PC-9 (cell line): ENCODE results near the gene PCDHGA7. TPM values are rescaled to one million over a fixed set of nuclear protein-coding genes. Genes with fewer than 3 reads are reported as not detected.
A peak's percentile ranks its signal among the peaks of the same experiment; 100 is the strongest.

Experiments used
- BruUV-seq: library from RNA; stranded (reverse); fragments of 400-500 nt; replicated peaks from 2 replicates; lab custom pipeline; 2021; lab: Mats Ljungman, UMichigan
- CTCF ChIA-PET: fragments of 300-600 bp; sonication (Branson Sonifier 250); formaldehyde crosslinking; loops from one replicate; lab custom pipeline; 2022; ENCODE audit warnings: antibody characterized with exemption; lab: Charles Lee
- POLR2A ChIA-PET: fragments of 300-600 bp; sonication (Branson Sonifier 250); formaldehyde crosslinking; loops from one replicate; lab custom pipeline; 2022; ENCODE audit warnings: antibody characterized with exemption; ENCODE audit not compliant: unreplicated experiment; lab: Charles Lee
- DNase-seq, 2 experiments: peaks; one replicate each; pipeline versions ENCODE4 v3.0.0 to v3.0.0-alpha.2; 2015 to 2022; ENCODE audit warnings: mixed read lengths in 1 of 2
- H2AFZ ChIP-seq: fragments of 200-600 bp; sonication (generic); 2 replicates; pipeline ENCODE4 v1.8.1; 2017; ENCODE audit warnings: antibody characterized with exemption
- H3F3A ChIP-seq: fragments of 200-600 bp; sonication (generic); 2 replicates; pipeline ENCODE4 v1.8.1; 2017; ENCODE audit warnings: antibody characterized with exemption, mild to moderate bottlenecking, low read depth; ENCODE audit not compliant: insufficient read depth
- H3K27ac ChIP-seq: fragments of 200-600 bp; sonication (generic); 2 replicates; pipeline ENCODE4 v1.6.1; 2016; ENCODE audit warnings: mixed run types
- H3K27me3 ChIP-seq: fragments of 200-600 bp; sonication (generic); 2 replicates; pipeline ENCODE4 v1.6.1; 2016; ENCODE audit warnings: low read depth, mixed run types; ENCODE audit not compliant: insufficient read depth
- H3K36me3 ChIP-seq: fragments of 200-600 bp; sonication (generic); 2 replicates; pipeline ENCODE4 v1.6.1; 2016; ENCODE audit warnings: low read depth, mixed run types
- H3K4me1 ChIP-seq: fragments of 200-600 bp; sonication (generic); replicated peaks from 2 replicates; pipeline ENCODE4 v1.6.1; 2016; ENCODE audit warnings: mixed run types; ENCODE audit not compliant: insufficient read depth
- H3K4me2 ChIP-seq: fragments of 200-600 bp; sonication (generic); 2 replicates; pipeline ENCODE4 v1.6.1; 2017; ENCODE audit warnings: mixed run types
- H3K4me3 ChIP-seq: fragments of 200-600 bp; sonication (generic); 2 replicates; pipeline ENCODE4 v1.6.1; 2016; ENCODE audit warnings: mixed run types
- H3K79me2 ChIP-seq: fragments of 200-600 bp; sonication (generic); 2 replicates; pipeline ENCODE4 v1.6.1; 2017; ENCODE audit warnings: low read depth, mixed run types
- H3K9me2 ChIP-seq: fragments of 200-600 bp; sonication (generic); 2 replicates; pipeline ENCODE4 v1.8.1; 2017; ENCODE audit warnings: mild to moderate bottlenecking; ENCODE audit not compliant: insufficient read depth
- H3K9me3 ChIP-seq: fragments of 200-600 bp; sonication (generic); 2 replicates; pipeline ENCODE4 v1.8.1; 2016; ENCODE audit warnings: low read depth; ENCODE audit not compliant: insufficient read depth
- H4K20me1 ChIP-seq: fragments of 200-600 bp; sonication (generic); 2 replicates; pipeline ENCODE4 v1.8.1; 2017; ENCODE audit not compliant: insufficient read depth
- CTCF ChIP-seq: fragments of 200-600 bp; sonication (generic); conservative IDR thresholded peaks from 2 replicates; pipeline ENCODE4 v1.6.1; 2017; ENCODE audit warnings: mixed run types, antibody characterized with exemption, mild to moderate bottlenecking, moderate library complexity
- EZH2 ChIP-seq: fragments of 200-600 bp; sonication (generic); IDR thresholded peaks from 2 replicates; pipeline ENCODE4 v1.8.0; 2017; ENCODE audit warnings: antibody characterized with exemption, low read depth
- intact Hi-C: fragments of 100-400 bp; cut with micrococcal nuclease; formaldehyde crosslinking; loops from one replicate; pipeline ENCODE4 v1.10.0; 2022; ENCODE audit not compliant: unreplicated experiment
- total RNA-seq: library from RNA; stranded (reverse); gene quantifications from 2 replicates; pipeline ENCODE4 v1.2.3, GENCODE V29; 2021

PCDHGA7 gene
- total RNA-seq, 1 experiment from 2014 or later, result not detected

- Histone ChIP-seq H3K4me3 (no peak overlapping the region), H3K9me2 (no peaks in the 10 kb centered on the region), H3K9me3 (no peaks in the 10 kb centered on the region), H3K4me1 (no peaks in the 10 kb centered on the region), H3F3A (no peaks in the 10 kb centered on the region), H3K27ac (no peak overlapping the region), H3K4me2 (no peak overlapping the region), H3K36me3 (no peaks in the 10 kb centered on the region), H3K27me3 (peaks cover 47% of the 10 kb centered on the region), H4K20me1 (no peaks in the 10 kb centered on the region), H2AFZ (no peak overlapping the region), H3K79me2 (no peaks in the 10 kb centered on the region)
- no TSS peak for BruUV-seq
- TF ChIP-seq CTCF (no peak), EZH2 (no peak)
- DNase-seq, result no peak
- intact Hi-C loops, result no loop called here
- ChIA-PET CTCF (no interaction called here), POLR2A (no interaction called here)
Observed at GRCh38 chr5:141399555-141400258, 17.2 kb downstream of the PCDHGA7 start.

- no peaks in the 10 kb centered on the region for H3K79me2 ChIP-seq
- H4K20me1 ChIP-seq, result no peaks in the 10 kb centered on the region
- intact Hi-C loops, result no loop called here
- peak; percentile 69 for TF ChIP-seq CTCF
- TF ChIP-seq EZH2, result no peak
- ChIA-PET CTCF (no interaction called here), POLR2A (no interaction called here)
- H3K27ac ChIP-seq, result no peak within 1 kb of the TSS
- H3K27me3 ChIP-seq, result peaks cover 53% of the 10 kb centered on the region
- DNase-seq, result peak in 1 of 2 experiments; percentile 10
- no peaks in the 10 kb centered on the region for H3K4me1 ChIP-seq
- H3K4me2 ChIP-seq, result 0 out of 2 replicates have a peak within 1 kb of the TSS, but pooled peaks have one; percentile 13
- no peaks in the 10 kb centered on the region for H3K9me3 ChIP-seq
- H3K36me3 ChIP-seq, result no peaks in the 10 kb centered on the region
- H3K4me3 ChIP-seq, result no peak within 1 kb of the TSS
- no TSS peak for BruUV-seq
- H2AFZ ChIP-seq, result no peak within 1 kb of the TSS
- H3K9me2 ChIP-seq, result no peaks in the 10 kb centered on the region
- H3F3A ChIP-seq, result no peaks in the 10 kb centered on the region
Observed at GRCh38 chr5:141402553-141403243, 20.2 kb downstream of the PCDHGA7 start, which contains the start of gene PCDHGA9. Gene PCDHGA9, plus strand, starts transcription at chr5:141402778. Its CDS starts 175 bp downstream, at chr5:141402953.

- H3K4me2 ChIP-seq, result no peak overlapping the region
- no peak for DNase-seq
- H3K4me1 ChIP-seq, result no peaks in the 10 kb centered on the region
- no peak overlapping the region for H2AFZ ChIP-seq
- no peak overlapping the region for H3K27ac ChIP-seq
- TF ChIP-seq CTCF (no peak), EZH2 (no peak)
- peaks cover 56% of the 10 kb centered on the region for H3K27me3 ChIP-seq
- no peaks in the 10 kb centered on the region for H3K9me2 ChIP-seq
- ChIA-PET POLR2A (interaction anchor here (0.7 kb wide), 1 partner anchor 137 kb away, joined by 4 read pairs; no protein-coding TSS in a partner anchor), CTCF (interaction anchor here (0.6 kb wide), 1 partner anchor 73 kb away, joined by 3 read pairs; the partner anchor contains the start of gene PCDHGA1)
- no peaks in the 10 kb centered on the region for H4K20me1 ChIP-seq
- H3K36me3 ChIP-seq, result no peaks in the 10 kb centered on the region
- no peaks in the 10 kb centered on the region for H3K79me2 ChIP-seq
- H3K9me3 ChIP-seq, result no peaks in the 10 kb centered on the region
- H3K4me3 ChIP-seq, result no peak overlapping the region
- no TSS peak for BruUV-seq
- intact Hi-C loops, result no loop called here
- no peaks in the 10 kb centered on the region for H3F3A ChIP-seq
Observed at GRCh38 chr5:141403387-141403786, 20.8 kb downstream of the PCDHGA7 start.
